Lower leg skin (tissue), 4 donors: Measurements from ENCODE around the gene GBP3. TPM values are rescaled to one million over a fixed set of nuclear protein-coding genes. Genes with fewer than 3 reads are reported as not detected.
"Not testable (repeated sequence)": the region's sequence is repeated elsewhere in the genome, so short reads cannot be mapped to it uniquely, and the experiment has no call there.

Experiments used
- DNase-seq, 2 donors: peaks; one replicate each; pipeline ENCODE4 v3.0.0-alpha.2; 2019; ENCODE audit warnings: low spot score in 2 of 2
- H3K4me3 ChIP-seq: fragments of 200-600 bp; sonication (generic); 2 replicates; pipeline ENCODE4 v1.5.1; 2017; ENCODE audit warnings: mild to moderate bottlenecking, low read depth; ENCODE audit not compliant: poor library complexity, severe bottlenecking
- CTCF ChIP-seq, 3 donors: fragments of 450-650 bp; IDR thresholded peaks; one replicate each; pipeline ENCODE4 v1.5.1; 2016; ENCODE audit warnings: antibody characterized with exemption in 3 of 3, mild to moderate bottlenecking in 3 of 3, moderate library complexity in 2 of 3
- POLR2A ChIP-seq, 2 donors: fragments of 450-650 bp; IDR thresholded peaks; one replicate each; pipeline ENCODE4 v1.6.1; 2016 to 2017; ENCODE audit warnings: antibody characterized with exemption in 2 of 2, mild to moderate bottlenecking in 1 of 2, moderate library complexity in 1 of 2
- WGBS, 2 donors: methylation state at CpG; one replicate each; pipeline ENCODE4 v1.1.5; 2018; 5-methylcytosine and 5-hydroxymethylcytosine counted together
- intact Hi-C: fragments of 100-400 bp; cut with DNase I; formaldehyde crosslinking; loops from one replicate; pipeline ENCODE4 v1.15.0; 2023; ENCODE audit warnings: low total_unique reads
- total RNA-seq, 4 donors: library from RNA; depleted of rRNA; stranded (reverse); fragments of >200 nt; gene quantifications; one replicate each; pipeline ENCODE4 v1.1.0, GENCODE V29; 2016

Gene GBP3
- total RNA-seq, 4 donors from 2014 or later = 5.6 to 16.2 (median 8.3) TPM

- intact Hi-C loops = no loop called here
- TF ChIP-seq POLR2A (IDR thresholded peaks at IDR 0.05) = no peak
- TF ChIP-seq CTCF (IDR thresholded peaks at IDR 0.05) = no peak
- WGBS, 2 donors = 91 to 92% methylated on average over 11 of the region's 11 CpGs
- H3K4me3 ChIP-seq = no peak overlapping the region
- peak in 1 of 2 donors; percentile 62 for DNase-seq
These were observed 28.0 kb upstream of the GBP3 start for GRCh38 chr1:89050649-89051033.

GRCh38 chr1:89049901-89050648 is 27.4 kb upstream of the GBP3 start:
- intact Hi-C loops, H3K4me3 ChIP-seq: not testable (repeated sequence)
- 43 to 62% methylated on average over 9 of the region's 9 CpGs for WGBS, 2 donors
- peak in 1 of 2 donors; percentile 71 for DNase-seq

GRCh38 chr1:89049187-89049586 is 26.5 kb upstream of the GBP3 start:
- H3K4me3 ChIP-seq, intact Hi-C loops, DNase-seq: not testable (repeated sequence)
- 62 to 77% methylated on average over 1 to 3 of the region's 4 CpGs for WGBS, 2 donors

- intact Hi-C loops = no loop called here
- 77 to 86% methylated on average over 3 of the region's 3 CpGs for WGBS, 2 donors
- TF ChIP-seq CTCF (IDR thresholded peaks at IDR 0.05) (no peak), POLR2A (IDR thresholded peaks at IDR 0.05) (no peak)
- H3K4me3 ChIP-seq = no peak overlapping the region
- no peak for DNase-seq
These were observed 25.1 kb upstream of the GBP3 start for GRCh38 chr1:89047734-89048133.

DNA sequence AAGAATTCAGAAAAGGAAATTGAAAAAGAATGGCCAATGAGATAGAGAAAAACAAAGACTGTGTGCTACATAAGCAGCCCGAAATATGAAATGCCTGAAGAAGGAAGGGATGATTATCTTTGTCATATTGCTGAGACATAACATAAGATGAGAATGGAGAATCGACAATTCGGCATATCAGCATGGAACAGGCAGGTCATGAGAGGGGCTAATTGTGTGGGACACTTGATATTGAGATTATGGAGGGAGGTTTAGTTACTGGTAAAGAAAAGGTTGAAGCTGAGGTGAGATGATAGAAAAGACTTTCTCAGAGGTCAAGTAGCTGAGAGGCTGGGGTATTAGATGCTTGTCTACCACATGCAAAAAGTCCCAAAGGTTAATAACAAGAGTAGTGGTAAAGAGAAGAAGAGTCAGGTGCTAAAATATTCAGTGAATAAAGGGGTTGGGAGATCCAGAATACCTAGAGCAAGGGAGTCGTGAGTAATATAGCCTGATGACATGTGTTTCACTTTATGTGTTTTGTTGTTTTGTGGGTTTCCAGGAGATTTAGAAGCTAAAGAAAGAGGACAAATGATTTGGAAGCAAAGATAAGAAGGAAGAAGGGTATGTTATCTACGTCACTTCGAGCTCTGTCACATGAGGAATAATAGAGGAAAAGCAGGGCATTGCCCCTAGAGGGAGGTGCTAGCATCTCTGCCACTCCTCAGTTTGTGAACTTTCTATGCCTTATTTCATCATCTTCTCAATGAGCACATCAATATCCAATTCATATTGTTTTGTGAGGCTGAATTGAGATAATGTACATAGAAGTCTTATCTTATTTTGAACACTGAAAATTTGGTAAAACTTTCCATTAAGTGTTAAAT is 23.9 kb upstream of the GBP3 start:
- H3K4me3 ChIP-seq, intact Hi-C loops, DNase-seq: not testable (repeated sequence)
- 77 to 81% methylated on average over 6 of the region's 6 CpGs for WGBS, 2 donors

- H3K4me3 ChIP-seq = no peak overlapping the region
- WGBS, 2 donors = 67 to 78% methylated on average over 2 of the region's 2 CpGs
- intact Hi-C loops = no loop called here
- DNase-seq = no peak
- TF ChIP-seq POLR2A (IDR thresholded peaks at IDR 0.05) (no peak), CTCF (IDR thresholded peaks at IDR 0.05) (no peak)
These were observed 22.5 kb upstream of the GBP3 start for GRCh38 chr1:89044970-89045721.

GRCh38 chr1:89043940-89044339 is 21.3 kb upstream of the GBP3 start:
- intact Hi-C loops = no loop called here
- no peak overlapping the region for H3K4me3 ChIP-seq
- no peak for TF ChIP-seq CTCF (IDR thresholded peaks at IDR 0.05)
- 37 to 80% methylated on average over 1 to 4 of the region's 5 CpGs for WGBS, 2 donors
- DNase-seq = no peak
